ENCODE data around the gene SNAI3. TPM values are rescaled to one million over a fixed set of nuclear protein-coding genes. Genes with fewer than 3 reads are reported as not detected.
A peak's percentile ranks its signal among the peaks of the same experiment; 100 is the strongest.

Gene SNAI3
- total and polyA plus RNA-seq, 9 donors: 3.8 to 11.8 (median 7.2) TPM

GRCh38 chr16:88706229-88706964, 20.1 kb upstream of the SNAI3 start, which contains the start of the genes CTU2 and RNF166:
Gene CTU2 (plus strand): TSS chr16:88706503. CDS start chr16:88706531, 28 bp downstream.
Gene RNF166 (minus strand): TSS chr16:88706408. CDS start chr16:88706325, 83 bp downstream.
- under 1% methylated on average over 74 of the region's 86 CpGs for WGBS (ENCODE audit: insufficient coverage)
- Histone ChIP-seq H3K4me1 (ENCODE audit: control insufficient read depth, insufficient read depth, low read length) (peaks cover 38% of the 10 kb centered on the region), H3K27ac (ENCODE audit: low read length) (peak within 1 kb of the TSS; percentile 59)

DNA sequence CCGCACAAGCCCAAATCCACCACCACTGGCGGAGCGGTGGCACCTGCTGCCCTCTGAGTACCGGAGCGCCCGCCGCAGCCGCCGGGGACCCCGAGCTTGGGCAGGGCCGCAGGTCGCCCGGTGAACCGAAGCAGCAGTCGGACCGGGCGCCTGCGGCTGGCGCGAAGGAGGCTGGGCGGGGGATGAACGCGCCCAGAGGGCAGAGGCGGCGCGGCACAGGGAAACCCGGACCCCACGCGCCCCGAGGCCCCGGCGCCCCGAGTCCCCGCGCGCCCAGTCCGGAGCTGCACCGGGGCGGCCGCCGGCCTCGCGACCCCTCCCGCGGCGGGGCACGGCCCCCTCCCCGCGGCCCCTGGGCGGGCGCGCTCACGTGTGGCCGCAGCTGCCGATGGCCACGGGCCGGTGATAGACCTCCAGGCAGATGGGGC, 19.5 kb upstream of the SNAI3 start:
- Histone ChIP-seq H3K27me3 (ENCODE audit: control insufficient read depth, insufficient read depth, low read length) (no peaks in the 10 kb centered on the region), H3K4me3 (ENCODE audit: low read length) (peak overlapping the region; percentile 74), H3K36me3 (ENCODE audit: control insufficient read depth, insufficient read depth, low read length) (peaks cover 26% of the 10 kb centered on the region), H3K9me3 (replicated peaks; ENCODE audit: control insufficient read depth, low read depth, low read length) (no peaks in the 10 kb centered on the region), H3K27ac (ENCODE audit: low read length) (peak overlapping the region; percentile 59), H3K4me1 (ENCODE audit: control insufficient read depth, insufficient read depth, low read length) (peaks cover 42% of the 10 kb centered on the region)
- DNase-seq: no peak
- under 1% methylated on average over 57 of the region's 57 CpGs for whole genome bisulfite sequencing (ENCODE audit: insufficient coverage)

More at GRCh38 chr16:88706229-88706964, 20.1 kb upstream of the SNAI3 start, which contains the start of the genes CTU2 and RNF166:
- peaks cover 22% of the 10 kb centered on the region for H3K36me3 ChIP-seq (ENCODE audit: control insufficient read depth, insufficient read depth, low read length)
- DNase-seq: peak; percentile 95
- no peaks in the 10 kb centered on the region for H3K27me3 ChIP-seq (ENCODE audit: control insufficient read depth, insufficient read depth, low read length)
- peak within 1 kb of the TSS; percentile 74 for H3K4me3 ChIP-seq (ENCODE audit: low read length)
- H3K9me3 ChIP-seq (replicated peaks; ENCODE audit: control insufficient read depth, low read depth, low read length): no peaks in the 10 kb centered on the region

- no peaks in the 10 kb centered on the region for H3K9me3 ChIP-seq (replicated peaks; ENCODE audit: control insufficient read depth, low read depth, low read length)
- peak overlapping the region; percentile 59 for H3K27ac ChIP-seq (ENCODE audit: low read length)
- no peaks in the 10 kb centered on the region for H3K27me3 ChIP-seq (ENCODE audit: control insufficient read depth, insufficient read depth, low read length)
- DNase-seq: peak; percentile 67
- H3K4me1 ChIP-seq (ENCODE audit: control insufficient read depth, insufficient read depth, low read length): peaks cover 42% of the 10 kb centered on the region
- peaks cover 31% of the 10 kb centered on the region for H3K36me3 ChIP-seq (ENCODE audit: control insufficient read depth, insufficient read depth, low read length)
- H3K4me3 ChIP-seq (ENCODE audit: low read length): peak overlapping the region; percentile 74
- WGBS (ENCODE audit: insufficient coverage): 34% methylated on average over 9 of the region's 9 CpGs
Measured at GRCh38 chr16:88705076-88705684, 18.9 kb upstream of the SNAI3 start.

- no peaks in the 10 kb centered on the region for H3K9me3 ChIP-seq (replicated peaks; ENCODE audit: control insufficient read depth, low read depth, low read length)
- peak overlapping the region; percentile 67 for H3K27ac ChIP-seq (ENCODE audit: low read length)
- H3K4me3 ChIP-seq (ENCODE audit: low read length): no peak overlapping the region
- no peaks in the 10 kb centered on the region for H3K27me3 ChIP-seq (ENCODE audit: control insufficient read depth, insufficient read depth, low read length)
- H3K36me3 ChIP-seq (ENCODE audit: control insufficient read depth, insufficient read depth, low read length): peaks cover 40% of the 10 kb centered on the region
- DNase-seq: peak; percentile 54
- H3K4me1 ChIP-seq (ENCODE audit: control insufficient read depth, insufficient read depth, low read length): peaks cover 42% of the 10 kb centered on the region
- WGBS (ENCODE audit: insufficient coverage): 66% methylated on average over 24 of the region's 26 CpGs
Measured at GRCh38 chr16:88703486-88704309, 17.4 kb upstream of the SNAI3 start.

DNA sequence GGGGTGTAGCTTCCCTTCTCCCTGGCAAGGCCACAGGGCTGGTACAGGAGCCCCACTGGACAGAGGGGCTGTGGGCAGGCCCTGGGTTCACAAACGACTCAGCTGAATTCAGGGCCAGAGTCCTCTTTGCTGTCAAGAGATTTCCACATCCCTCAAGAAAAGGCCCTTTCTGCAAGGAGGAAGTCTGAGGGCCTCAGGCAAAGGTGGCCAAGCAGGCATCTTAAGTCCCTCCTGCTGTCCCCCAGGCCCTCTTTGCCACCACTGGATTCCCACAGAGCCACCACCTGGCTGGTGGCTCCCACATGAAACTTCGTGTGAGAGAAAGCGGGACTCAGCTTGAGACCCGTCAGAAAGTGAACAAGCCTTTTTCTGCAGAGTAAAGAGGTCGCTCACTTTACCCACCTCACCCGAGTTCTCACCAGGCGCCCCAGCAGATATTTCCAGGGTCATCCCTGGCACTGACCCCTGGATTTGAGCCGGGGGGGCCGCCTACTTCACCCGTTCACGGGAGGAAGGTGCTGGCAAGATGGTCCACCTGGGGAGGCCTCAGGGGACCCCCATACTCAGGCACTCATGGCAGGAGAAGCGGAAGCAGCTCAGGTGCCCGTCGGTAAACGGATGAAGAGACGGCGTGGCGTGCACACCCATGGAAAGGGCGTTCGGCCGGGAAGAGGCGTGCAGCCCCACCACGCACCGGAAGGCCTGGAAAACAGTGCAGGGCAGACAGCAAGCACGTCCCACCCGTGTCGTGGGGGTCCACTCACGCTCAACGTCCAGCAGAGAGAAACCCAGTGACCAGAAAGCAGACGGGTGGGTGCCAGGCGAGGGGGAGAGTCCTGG, 16.3 kb upstream of the SNAI3 start:
- WGBS (ENCODE audit: insufficient coverage): 81% methylated on average over 30 of the region's 31 CpGs
- Histone ChIP-seq H3K4me3 (ENCODE audit: low read length) (no peak overlapping the region), H3K36me3 (ENCODE audit: control insufficient read depth, insufficient read depth, low read length) (peaks cover 47% of the 10 kb centered on the region), H3K27me3 (ENCODE audit: control insufficient read depth, insufficient read depth, low read length) (no peaks in the 10 kb centered on the region), H3K9me3 (replicated peaks; ENCODE audit: control insufficient read depth, low read depth, low read length) (no peaks in the 10 kb centered on the region), H3K27ac (ENCODE audit: low read length) (peak overlapping the region; percentile 21), H3K4me1 (ENCODE audit: control insufficient read depth, insufficient read depth, low read length) (peaks cover 42% of the 10 kb centered on the region)
- DNase-seq: no peak

DNA sequence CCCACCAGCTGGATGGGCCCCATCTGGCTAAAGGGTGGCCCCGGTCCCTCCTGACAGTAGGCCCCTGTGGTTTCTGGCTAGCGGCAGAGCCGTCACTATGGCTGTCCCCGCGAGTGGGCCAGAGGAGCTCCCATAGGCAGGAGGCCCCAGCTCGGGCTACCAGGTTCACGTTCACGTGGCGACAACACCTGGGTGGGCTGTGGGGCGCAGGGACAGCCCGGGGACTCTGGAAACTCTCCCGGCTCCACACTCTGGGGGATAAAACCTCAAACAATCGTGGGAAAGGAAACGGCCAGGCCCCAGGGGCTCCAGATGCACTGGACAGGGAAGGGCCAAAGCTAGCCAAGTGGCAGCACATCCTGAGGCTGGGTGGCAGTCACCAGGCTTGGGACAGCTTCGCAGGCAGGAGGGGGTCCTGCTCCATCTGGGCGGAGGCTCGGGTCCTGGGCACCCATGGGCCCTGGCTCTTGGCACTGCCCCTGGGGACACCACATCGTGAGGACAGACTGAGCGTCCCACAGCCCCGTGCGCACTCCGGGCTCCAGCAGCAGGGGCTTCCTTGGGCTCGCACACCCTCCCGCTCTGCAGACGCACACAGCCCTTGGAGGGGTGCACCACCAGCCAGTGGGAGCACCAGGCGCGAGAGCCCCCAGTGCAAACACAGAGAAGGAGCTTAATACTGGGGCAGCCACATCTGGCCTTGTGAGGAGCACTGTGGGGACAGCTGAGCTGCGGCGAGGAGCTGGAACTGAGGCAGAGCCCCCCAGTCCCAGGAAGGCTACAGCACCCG, 15.5 kb upstream of the SNAI3 start:
- 68% methylated on average over 30 of the region's 30 CpGs for WGBS (ENCODE audit: insufficient coverage)

DNA sequence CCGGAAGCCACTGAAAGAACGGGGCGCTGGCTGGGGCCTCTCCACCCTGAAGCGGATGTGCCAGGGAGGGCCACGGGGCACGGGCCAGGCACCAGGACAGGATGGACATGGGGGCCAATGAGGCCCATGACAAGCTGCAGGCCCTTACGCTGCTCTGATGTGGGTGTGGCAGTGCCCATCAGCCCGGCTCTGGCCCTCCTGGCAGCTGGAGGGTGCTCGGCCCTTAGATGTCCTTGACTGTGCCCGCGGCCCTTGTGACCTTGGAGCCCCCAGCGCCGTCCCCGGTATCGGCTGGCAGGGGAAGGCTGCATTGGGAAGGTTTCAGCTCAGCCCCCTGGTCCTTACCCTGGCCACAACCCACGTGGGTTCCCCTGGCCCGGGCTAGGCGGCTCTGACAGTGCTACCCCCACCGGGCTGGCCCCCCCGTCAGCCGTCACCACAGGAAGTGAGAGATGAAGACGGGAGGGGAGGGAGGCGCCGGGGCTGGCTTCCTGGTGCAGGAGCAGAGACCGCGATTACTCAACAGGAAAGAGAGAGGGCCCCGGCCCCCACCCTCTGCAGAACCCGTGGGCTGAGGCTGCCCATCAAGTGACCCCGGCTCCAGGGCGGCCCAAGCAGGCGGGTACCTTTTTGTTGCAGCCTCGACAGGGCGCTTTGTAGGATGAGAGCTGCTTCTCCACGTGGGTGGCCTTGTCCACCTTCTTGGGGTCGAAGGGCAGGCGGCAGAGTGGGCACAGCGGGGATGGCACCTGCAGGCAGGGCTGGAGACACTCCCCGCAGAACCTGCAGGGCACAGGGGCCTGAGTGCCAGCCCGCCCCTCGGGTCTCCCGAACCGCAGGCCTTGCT, 14.6 kb upstream of the SNAI3 start:
- Histone ChIP-seq H3K36me3 (ENCODE audit: control insufficient read depth, insufficient read depth, low read length) (peaks cover 63% of the 10 kb centered on the region), H3K27me3 (ENCODE audit: control insufficient read depth, insufficient read depth, low read length) (no peaks in the 10 kb centered on the region), H3K4me3 (ENCODE audit: low read length) (no peak overlapping the region), H3K27ac (ENCODE audit: low read length) (peak overlapping the region; percentile 53), H3K4me1 (ENCODE audit: control insufficient read depth, insufficient read depth, low read length) (peaks cover 39% of the 10 kb centered on the region), H3K9me3 (replicated peaks; ENCODE audit: control insufficient read depth, low read depth, low read length) (no peaks in the 10 kb centered on the region)
- WGBS (ENCODE audit: insufficient coverage): 73% methylated on average over 39 of the region's 42 CpGs
- peak; percentile 87 for DNase-seq

More for the DNA sequence above, 15.5 kb upstream of the SNAI3 start:
- H3K27ac ChIP-seq (ENCODE audit: low read length): peak overlapping the region; percentile 31
- peaks cover 33% of the 10 kb centered on the region for H3K4me1 ChIP-seq (ENCODE audit: control insufficient read depth, insufficient read depth, low read length)
- H3K36me3 ChIP-seq (ENCODE audit: control insufficient read depth, insufficient read depth, low read length): peaks cover 55% of the 10 kb centered on the region
- no peaks in the 10 kb centered on the region for H3K9me3 ChIP-seq (replicated peaks; ENCODE audit: control insufficient read depth, low read depth, low read length)
- no peak for DNase-seq
- no peaks in the 10 kb centered on the region for H3K27me3 ChIP-seq (ENCODE audit: control insufficient read depth, insufficient read depth, low read length)
- no peak overlapping the region for H3K4me3 ChIP-seq (ENCODE audit: low read length)

DNA sequence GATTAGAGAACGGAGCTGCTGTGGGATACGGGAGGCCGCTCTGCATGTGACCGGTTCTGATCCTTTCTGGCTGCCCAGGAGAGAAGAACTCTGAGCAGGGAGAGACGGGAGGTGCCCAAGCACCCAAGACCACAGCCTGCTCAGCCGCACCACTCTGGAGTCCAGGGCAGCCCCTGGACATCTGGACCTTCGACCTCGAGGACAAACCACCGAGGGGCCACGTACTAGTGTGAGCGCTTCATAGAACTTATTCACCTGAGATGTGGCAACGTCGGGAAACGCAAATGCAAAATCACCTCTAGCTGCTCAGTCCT, 14.0 kb upstream of the SNAI3 start:
- Histone ChIP-seq H3K36me3 (ENCODE audit: control insufficient read depth, insufficient read depth, low read length) (peaks cover 68% of the 10 kb centered on the region), H3K27ac (ENCODE audit: low read length) (no peak overlapping the region), H3K9me3 (replicated peaks; ENCODE audit: control insufficient read depth, low read depth, low read length) (no peaks in the 10 kb centered on the region), H3K4me1 (ENCODE audit: control insufficient read depth, insufficient read depth, low read length) (peaks cover 41% of the 10 kb centered on the region), H3K27me3 (ENCODE audit: control insufficient read depth, insufficient read depth, low read length) (no peaks in the 10 kb centered on the region), H3K4me3 (ENCODE audit: low read length) (no peak overlapping the region)
- WGBS (ENCODE audit: insufficient coverage): 79% methylated on average over 14 of the region's 14 CpGs
- no peak for DNase-seq

Data from muscle of leg (tissue), 11 donors.